ENCODE data around the gene RBM26.

GRCh38 chr13:79439275-79439674 is 33.2 kb upstream of the RBM26 start:
- TF ChIP-seq CTCF (IDR thresholded peaks at IDR 0.05) (no peak), REST (IDR thresholded peaks at IDR 0.05; ENCODE audit: insufficient read depth in 1 of 2, low read depth in 2 of 2, low read length in 1 of 2) (no peak), POLR2AphosphoS5 (IDR thresholded peaks at IDR 0.05; ENCODE audit: low read depth, low read length) (no peak)

Data from Panc1 (cell line).